ENCODE results near the gene PTPRA. TPM values are rescaled to one million over a fixed set of nuclear protein-coding genes. Genes with fewer than 3 reads are reported as not detected.

PTPRA gene
- total and polyA plus RNA-seq, 9 of the 15 experiments (the other 6 are each of a cell fraction or from before 2014, with no cell fraction given), result 3.4 to 80.5 (median 28.0) TPM

GRCh38 chr20:2986466-2986865 lies 113.2 kb downstream of the PTPRA start (continued):
- TF ChIP-seq, protein P1, sequence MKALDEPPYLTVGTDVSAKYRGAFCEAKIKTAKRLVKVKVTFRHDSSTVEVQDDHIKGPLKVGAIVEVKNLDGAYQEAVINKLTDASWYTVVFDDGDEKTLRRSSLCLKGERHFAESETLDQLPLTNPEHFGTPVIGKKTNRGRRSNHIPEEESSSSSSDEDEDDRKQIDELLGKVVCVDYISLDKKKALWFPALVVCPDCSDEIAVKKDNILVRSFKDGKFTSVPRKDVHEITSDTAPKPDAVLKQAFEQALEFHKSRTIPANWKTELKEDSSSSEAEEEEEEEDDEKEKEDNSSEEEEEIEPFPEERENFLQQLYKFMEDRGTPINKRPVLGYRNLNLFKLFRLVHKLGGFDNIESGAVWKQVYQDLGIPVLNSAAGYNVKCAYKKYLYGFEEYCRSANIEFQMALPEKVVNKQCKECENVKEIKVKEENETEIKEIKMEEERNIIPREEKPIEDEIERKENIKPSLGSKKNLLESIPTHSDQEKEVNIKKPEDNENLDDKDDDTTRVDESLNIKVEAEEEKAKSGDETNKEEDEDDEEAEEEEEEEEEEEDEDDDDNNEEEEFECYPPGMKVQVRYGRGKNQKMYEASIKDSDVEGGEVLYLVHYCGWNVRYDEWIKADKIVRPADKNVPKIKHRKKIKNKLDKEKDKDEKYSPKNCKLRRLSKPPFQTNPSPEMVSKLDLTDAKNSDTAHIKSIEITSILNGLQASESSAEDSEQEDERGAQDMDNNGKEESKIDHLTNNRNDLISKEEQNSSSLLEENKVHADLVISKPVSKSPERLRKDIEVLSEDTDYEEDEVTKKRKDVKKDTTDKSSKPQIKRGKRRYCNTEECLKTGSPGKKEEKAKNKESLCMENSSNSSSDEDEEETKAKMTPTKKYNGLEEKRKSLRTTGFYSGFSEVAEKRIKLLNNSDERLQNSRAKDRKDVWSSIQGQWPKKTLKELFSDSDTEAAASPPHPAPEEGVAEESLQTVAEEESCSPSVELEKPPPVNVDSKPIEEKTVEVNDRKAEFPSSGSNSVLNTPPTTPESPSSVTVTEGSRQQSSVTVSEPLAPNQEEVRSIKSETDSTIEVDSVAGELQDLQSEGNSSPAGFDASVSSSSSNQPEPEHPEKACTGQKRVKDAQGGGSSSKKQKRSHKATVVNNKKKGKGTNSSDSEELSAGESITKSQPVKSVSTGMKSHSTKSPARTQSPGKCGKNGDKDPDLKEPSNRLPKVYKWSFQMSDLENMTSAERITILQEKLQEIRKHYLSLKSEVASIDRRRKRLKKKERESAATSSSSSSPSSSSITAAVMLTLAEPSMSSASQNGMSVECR (CRISPR knock-in tag; IDR thresholded peaks at IDR 0.05), result no peak
- TF ChIP-seq PCBP2 (IDR thresholded peaks at IDR 0.05; ENCODE audit: low read depth, low read length, poor library complexity, severe bottlenecking) (no peak), SMARCE1 (IDR thresholded peaks at IDR 0.05) (no peak), CREB3 (tag; conservative IDR thresholded peaks at IDR 0.05; ENCODE audit: low read depth) (no peak)

DNA sequence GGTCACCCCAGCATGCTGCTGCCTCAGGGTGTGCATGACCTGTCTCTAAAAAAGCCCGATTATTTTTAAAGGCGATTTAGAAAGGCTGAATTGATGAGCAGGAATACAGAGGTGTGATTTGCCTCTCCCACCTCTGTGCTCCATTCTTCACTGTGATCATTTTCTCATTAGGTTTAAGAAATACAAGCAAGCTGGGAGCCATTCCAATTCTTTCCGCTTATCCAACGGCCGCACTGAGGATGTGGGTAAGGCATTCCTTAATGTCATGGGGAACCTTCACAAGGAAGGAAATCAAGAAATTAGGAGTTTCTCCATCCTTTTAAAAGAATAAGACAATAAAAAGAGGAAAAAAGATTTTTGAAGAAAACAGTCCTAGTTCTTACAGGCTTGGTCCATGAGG lies 114.6 kb downstream of the PTPRA start:
- no peak overlapping the region for H3K9ac ChIP-seq (ENCODE audit: insufficient read depth in 1 of 2, low read depth in 2 of 2, low read length in 2 of 2)
- BruUV-seq (replicated peaks), result no TSS peak
- ATAC-seq, result no peak
- H3K4me3 ChIP-seq, result no peak overlapping the region
- no peaks in the 10 kb centered on the region for H3K9me3 ChIP-seq (replicated peaks; ENCODE audit: control insufficient read depth, insufficient read depth, low read depth, low read length)
- H4K20me1 ChIP-seq (replicated peaks; ENCODE audit: control insufficient read depth, insufficient read depth, low read length), result no peaks in the 10 kb centered on the region
- peaks cover 83% of the 10 kb centered on the region for H3K36me3 ChIP-seq (ENCODE audit: control insufficient read depth, insufficient read depth, low read length)
- no peak overlapping the region for H2AFZ ChIP-seq (ENCODE audit: low read depth, low read length)
- H3K4me1 ChIP-seq (replicated peaks in 1 of 2; ENCODE audit: control insufficient read depth in 2 of 2, insufficient read depth in 2 of 2, low read length in 2 of 2), result no peaks in the 10 kb centered on the region
- ChIA-PET POLR2A (interaction anchor here (1.0 kb wide), 1 partner anchor 25 kb away, joined by 3 read pairs; no protein-coding TSS in a partner anchor), CTCF (ENCODE audit: low intra/inter-chr PET ratio) (no interaction called here)
- H3K27ac ChIP-seq (ENCODE audit: extremely low read depth, low read depth, low read length), result no peak overlapping the region
- no peak for DNase-seq (ENCODE audit: extremely low read depth in 1 of 4, low spot score in 3 of 4)
- H3K9me1 ChIP-seq (ENCODE audit: control insufficient read depth, insufficient read depth, low read length), result no peaks in the 10 kb centered on the region
- no peak overlapping the region for H3K4me2 ChIP-seq (ENCODE audit: insufficient read depth, low read length)
- WGBS (ENCODE audit: insufficient coverage, low coverage, missing lambda C conversion rate), result 97% methylated on average over 5 of the region's 5 CpGs
- intact Hi-C loops (cut with micrococcal nuclease), result no loop called here
- no peaks in the 10 kb centered on the region for H3K79me2 ChIP-seq (ENCODE audit: control insufficient read depth, insufficient read depth, low read length)
- H3K27me3 ChIP-seq (ENCODE audit: control insufficient read depth in 2 of 2, insufficient read depth in 2 of 2, low read length in 2 of 2), result no peaks in the 10 kb centered on the region
- FAIRE-seq, result no peak
- in situ Hi-C loops (cut with MboI), result no loop called here
- TF ChIP-seq CBFB (CRISPR knock-in tag; IDR thresholded peaks at IDR 0.05) (no peak), ELK1 (CRISPR knock-in tag; IDR thresholded peaks at IDR 0.05) (no peak), CREM (IDR thresholded peaks at IDR 0.05; ENCODE audit: low read depth) (no peak), RHOXF2B (CRISPR knock-in tag; conservative IDR thresholded peaks at IDR 0.05) (no peak), POLR3G (IDR thresholded peaks at IDR 0.05; ENCODE audit: extremely low read depth, insufficient read length, insufficient replicate concordance) (no peak)

Measured in K562 (cell line).